Measurements from ENCODE around the gene TMEM63C.

The TMEM63C gene

GRCh38 chr14:77221241-77221871, 39.8 kb downstream of the TMEM63C start:
- Histone ChIP-seq H3K4me1 (ENCODE audit: control insufficient read depth, insufficient read depth, low read length) (no peaks in the 10 kb centered on the region), H3K9ac (ENCODE audit: low read length) (no peak overlapping the region), H3K4me3 (ENCODE audit: low read length) (no peak overlapping the region), H3K36me3 (ENCODE audit: control insufficient read depth, insufficient read depth, low read length) (no peaks in the 10 kb centered on the region), H3K27ac (ENCODE audit: low read depth, low read length) (no peak overlapping the region), H3K27me3 (ENCODE audit: control insufficient read depth, insufficient read depth, low read length) (no peaks in the 10 kb centered on the region)

DNA sequence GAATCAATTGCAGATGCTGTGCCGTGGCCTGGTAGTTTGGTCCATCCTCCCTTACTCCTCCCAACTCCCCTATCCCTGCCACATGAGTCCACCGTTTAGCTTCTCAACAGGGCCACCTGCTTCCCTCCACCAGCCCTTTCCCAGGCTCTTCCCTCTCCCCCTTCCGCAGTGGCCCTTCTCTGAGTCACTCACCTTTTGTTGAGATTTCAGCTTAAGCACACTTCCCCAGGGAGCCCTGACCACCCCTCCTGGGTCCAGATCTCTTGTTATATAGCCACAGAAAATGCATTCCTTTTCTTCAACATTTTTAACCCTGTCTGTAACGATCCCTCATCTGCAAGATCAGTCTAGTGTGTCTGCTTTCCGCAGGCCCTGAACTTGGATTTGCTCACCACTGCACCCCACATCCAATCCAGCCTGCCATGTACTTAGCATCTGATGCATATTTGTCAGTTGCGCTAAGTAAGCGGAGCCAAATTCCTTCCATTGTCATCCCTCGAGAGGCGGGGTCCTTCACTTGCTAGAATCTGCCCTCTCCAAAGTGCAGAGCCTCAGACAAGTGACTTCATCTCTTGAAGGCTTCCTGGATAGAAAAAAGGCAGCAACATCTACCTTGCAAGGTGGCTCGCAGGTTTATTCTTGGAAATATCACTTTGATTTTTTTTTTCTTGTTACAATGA, 41.1 kb downstream of the TMEM63C start:
- no peaks in the 10 kb centered on the region for H3K36me3 ChIP-seq (ENCODE audit: control insufficient read depth, insufficient read depth, low read length)
- H3K27ac ChIP-seq (ENCODE audit: low read depth, low read length): no peak overlapping the region
- H3K9ac ChIP-seq (ENCODE audit: low read length): no peak overlapping the region
- no peaks in the 10 kb centered on the region for H3K27me3 ChIP-seq (ENCODE audit: control insufficient read depth, insufficient read depth, low read length)
- H3K4me3 ChIP-seq (ENCODE audit: low read length): no peak overlapping the region
- H3K4me1 ChIP-seq (ENCODE audit: control insufficient read depth, insufficient read depth, low read length): no peaks in the 10 kb centered on the region

DNA sequence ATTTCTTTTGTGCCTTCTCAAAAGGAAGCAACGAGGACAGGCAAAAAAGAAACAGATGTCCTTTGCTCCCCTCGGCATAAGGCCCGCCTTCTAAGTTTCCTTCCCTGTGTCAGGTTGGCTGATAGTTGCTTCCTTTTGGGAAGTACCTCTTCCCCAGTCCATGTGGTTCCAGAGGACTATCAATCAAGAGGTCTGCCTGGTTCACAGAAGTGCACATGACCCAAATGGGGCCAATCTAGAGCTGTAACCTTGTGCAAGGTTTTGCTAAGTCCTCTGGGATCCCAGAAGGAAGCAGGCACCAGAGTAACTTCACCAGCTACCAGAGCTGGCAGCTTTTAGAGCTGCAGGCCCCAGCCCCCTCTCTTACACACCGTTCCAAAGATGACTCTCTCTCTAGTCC, 42.6 kb downstream of the TMEM63C start:
- no peak overlapping the region for H3K9ac ChIP-seq (ENCODE audit: low read length)
- H3K27me3 ChIP-seq (ENCODE audit: control insufficient read depth, insufficient read depth, low read length): no peaks in the 10 kb centered on the region

GRCh38 chr14:77225254-77225653, 43.7 kb downstream of the TMEM63C start:
- no peak overlapping the region for H3K9ac ChIP-seq (ENCODE audit: low read length)
- H3K4me1 ChIP-seq (ENCODE audit: control insufficient read depth, insufficient read depth, low read length): no peaks in the 10 kb centered on the region
- H3K36me3 ChIP-seq (ENCODE audit: control insufficient read depth, insufficient read depth, low read length): no peaks in the 10 kb centered on the region
- no peak overlapping the region for H3K27ac ChIP-seq (ENCODE audit: low read depth, low read length)
- no peaks in the 10 kb centered on the region for H3K27me3 ChIP-seq (ENCODE audit: control insufficient read depth, insufficient read depth, low read length)
- no peak overlapping the region for H3K4me3 ChIP-seq (ENCODE audit: low read length)

More for the DNA sequence above, 42.6 kb downstream of the TMEM63C start:
- Histone ChIP-seq H3K4me3 (ENCODE audit: low read length) (no peak overlapping the region), H3K27ac (ENCODE audit: low read depth, low read length) (no peak overlapping the region), H3K4me1 (ENCODE audit: control insufficient read depth, insufficient read depth, low read length) (no peaks in the 10 kb centered on the region), H3K36me3 (ENCODE audit: control insufficient read depth, insufficient read depth, low read length) (no peaks in the 10 kb centered on the region)

GRCh38 chr14:77225892-77226557, 44.4 kb downstream of the TMEM63C start:
- Histone ChIP-seq H3K4me3 (ENCODE audit: low read length) (no peak overlapping the region), H3K27me3 (ENCODE audit: control insufficient read depth, insufficient read depth, low read length) (no peaks in the 10 kb centered on the region), H3K4me1 (ENCODE audit: control insufficient read depth, insufficient read depth, low read length) (no peaks in the 10 kb centered on the region), H3K36me3 (ENCODE audit: control insufficient read depth, insufficient read depth, low read length) (no peaks in the 10 kb centered on the region), H3K27ac (ENCODE audit: low read depth, low read length) (no peak overlapping the region), H3K9ac (ENCODE audit: low read length) (no peak overlapping the region)

- Histone ChIP-seq H3K4me3 (ENCODE audit: low read length) (no peak overlapping the region), H3K27ac (ENCODE audit: low read depth, low read length) (no peak overlapping the region), H3K9ac (ENCODE audit: low read length) (no peak overlapping the region), H3K27me3 (ENCODE audit: control insufficient read depth, insufficient read depth, low read length) (no peaks in the 10 kb centered on the region), H3K36me3 (ENCODE audit: control insufficient read depth, insufficient read depth, low read length) (no peaks in the 10 kb centered on the region), H3K4me1 (ENCODE audit: control insufficient read depth, insufficient read depth, low read length) (no peaks in the 10 kb centered on the region)
Observed at GRCh38 chr14:77228056-77228455, 46.5 kb downstream of the TMEM63C start.

- no peaks in the 10 kb centered on the region for H3K36me3 ChIP-seq (ENCODE audit: control insufficient read depth, insufficient read depth, low read length)
- H3K4me3 ChIP-seq (ENCODE audit: low read length): no peak overlapping the region
- no peaks in the 10 kb centered on the region for H3K4me1 ChIP-seq (ENCODE audit: control insufficient read depth, insufficient read depth, low read length)
- no peaks in the 10 kb centered on the region for H3K27me3 ChIP-seq (ENCODE audit: control insufficient read depth, insufficient read depth, low read length)
- no peak overlapping the region for H3K9ac ChIP-seq (ENCODE audit: low read length)
- no peak overlapping the region for H3K27ac ChIP-seq (ENCODE audit: low read depth, low read length)
Observed at GRCh38 chr14:77230914-77231313, 49.3 kb downstream of the TMEM63C start.

DNA sequence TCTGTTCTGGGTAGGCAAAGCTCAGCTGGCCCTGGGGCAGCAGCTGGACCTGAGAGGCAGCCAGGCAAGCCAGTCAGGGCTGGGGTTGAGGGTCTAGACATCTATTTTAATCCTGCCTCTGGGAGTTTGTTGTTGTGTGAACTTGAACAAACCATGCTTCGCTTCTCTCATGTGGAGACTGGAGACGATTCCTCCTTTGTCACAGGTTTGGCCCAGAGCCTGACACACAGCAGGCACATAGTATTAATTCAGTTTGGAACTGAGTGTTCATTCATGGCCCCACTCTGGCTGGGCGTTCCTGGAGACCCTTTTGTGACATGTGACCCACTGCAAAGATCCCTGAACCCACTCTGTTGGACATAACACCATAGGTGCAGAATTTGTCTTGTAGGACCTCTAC, 50.1 kb downstream of the TMEM63C start:
- Histone ChIP-seq H3K9ac (ENCODE audit: low read length) (no peak overlapping the region), H3K4me1 (ENCODE audit: control insufficient read depth, insufficient read depth, low read length) (no peaks in the 10 kb centered on the region), H3K4me3 (ENCODE audit: low read length) (no peak overlapping the region)

GRCh38 chr14:77236814-77237213, 55.2 kb downstream of the TMEM63C start:
- Histone ChIP-seq H3K4me3 (ENCODE audit: low read length) (no peak overlapping the region), H3K27ac (ENCODE audit: low read depth, low read length) (no peak overlapping the region), H3K27me3 (ENCODE audit: control insufficient read depth, insufficient read depth, low read length) (no peaks in the 10 kb centered on the region), H3K4me1 (ENCODE audit: control insufficient read depth, insufficient read depth, low read length) (no peaks in the 10 kb centered on the region), H3K9ac (ENCODE audit: low read length) (no peak overlapping the region), H3K36me3 (ENCODE audit: control insufficient read depth, insufficient read depth, low read length) (no peaks in the 10 kb centered on the region)

More for the DNA sequence above, 50.1 kb downstream of the TMEM63C start:
- no peaks in the 10 kb centered on the region for H3K27me3 ChIP-seq (ENCODE audit: control insufficient read depth, insufficient read depth, low read length)
- no peak overlapping the region for H3K27ac ChIP-seq (ENCODE audit: low read depth, low read length)
- H3K36me3 ChIP-seq (ENCODE audit: control insufficient read depth, insufficient read depth, low read length): no peaks in the 10 kb centered on the region

DNA sequence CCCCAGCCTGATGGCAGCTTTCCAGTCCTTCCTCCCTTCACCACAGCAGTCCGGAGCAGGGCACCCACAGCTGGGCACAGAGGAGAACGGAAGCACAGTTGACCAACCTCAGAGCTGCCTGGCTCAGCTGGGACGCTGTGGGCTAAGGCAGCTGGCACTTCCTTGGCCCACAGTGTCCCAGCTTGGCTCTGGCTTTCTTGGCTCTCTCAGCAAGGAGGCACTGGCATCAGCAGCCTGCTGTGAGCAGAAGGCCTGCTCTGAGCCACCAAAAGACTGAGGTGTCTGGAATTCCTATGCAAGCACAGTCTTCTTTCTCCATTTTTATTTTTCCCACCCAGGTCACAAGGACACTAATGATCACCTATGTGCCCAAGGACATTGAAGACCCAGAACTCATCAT, 56.8 kb downstream of the TMEM63C start:
- no peak overlapping the region for H3K27ac ChIP-seq (ENCODE audit: low read depth, low read length)
- no peak overlapping the region for H3K4me3 ChIP-seq (ENCODE audit: low read length)
- H3K9ac ChIP-seq (ENCODE audit: low read length): no peak overlapping the region
- H3K27me3 ChIP-seq (ENCODE audit: control insufficient read depth, insufficient read depth, low read length): no peaks in the 10 kb centered on the region
- no peaks in the 10 kb centered on the region for H3K4me1 ChIP-seq (ENCODE audit: control insufficient read depth, insufficient read depth, low read length)
- H3K36me3 ChIP-seq (ENCODE audit: control insufficient read depth, insufficient read depth, low read length): no peaks in the 10 kb centered on the region

DNA sequence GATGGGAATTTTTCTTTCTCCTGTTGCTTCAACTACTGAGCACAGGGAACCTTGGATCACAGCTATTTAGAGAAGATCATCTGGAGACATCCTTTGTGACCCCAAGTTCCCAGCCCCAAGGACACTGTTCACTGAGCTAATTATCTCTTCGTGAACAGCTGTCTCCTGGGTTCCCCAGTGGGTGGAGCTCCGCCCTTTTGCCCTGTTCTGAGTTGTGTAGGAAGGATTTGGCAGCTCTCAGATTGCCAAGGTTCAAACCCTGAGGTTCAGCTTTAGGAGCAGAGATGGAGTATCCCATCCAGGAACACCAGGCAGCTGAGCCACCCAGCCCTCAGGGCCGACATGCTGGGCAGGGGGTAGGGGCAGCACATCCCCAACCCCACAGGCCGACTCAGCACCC, 57.4 kb downstream of the TMEM63C start:
- H3K27me3 ChIP-seq (ENCODE audit: control insufficient read depth, insufficient read depth, low read length): no peaks in the 10 kb centered on the region
- no peaks in the 10 kb centered on the region for H3K4me1 ChIP-seq (ENCODE audit: control insufficient read depth, insufficient read depth, low read length)
- no peaks in the 10 kb centered on the region for H3K36me3 ChIP-seq (ENCODE audit: control insufficient read depth, insufficient read depth, low read length)
- no peak overlapping the region for H3K4me3 ChIP-seq (ENCODE audit: low read length)
- H3K27ac ChIP-seq (ENCODE audit: low read depth, low read length): no peak overlapping the region
- H3K9ac ChIP-seq (ENCODE audit: low read length): no peak overlapping the region

DNA sequence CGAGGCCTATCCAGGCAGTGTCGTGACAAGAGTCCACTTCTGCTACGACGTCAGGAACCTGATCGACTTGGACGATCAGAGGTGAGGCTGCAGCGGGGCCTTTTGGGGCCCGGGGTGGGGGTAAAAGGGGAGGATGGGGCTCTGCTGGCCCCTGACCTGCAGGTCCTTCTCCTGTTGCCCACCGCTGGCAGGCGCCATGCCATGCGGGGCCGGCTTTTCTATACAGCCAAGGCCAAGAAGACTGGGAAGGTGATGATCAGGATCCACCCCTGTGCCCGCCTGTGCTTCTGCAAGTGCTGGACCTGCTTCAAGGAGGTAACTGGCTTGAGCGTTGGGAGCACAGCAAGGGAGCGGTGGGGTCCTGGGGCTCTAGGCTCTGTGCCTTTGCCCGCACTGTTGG, 57.8 kb downstream of the TMEM63C start:
- Histone ChIP-seq H3K27me3 (ENCODE audit: control insufficient read depth, insufficient read depth, low read length) (no peaks in the 10 kb centered on the region), H3K36me3 (ENCODE audit: control insufficient read depth, insufficient read depth, low read length) (no peaks in the 10 kb centered on the region), H3K4me3 (ENCODE audit: low read length) (no peak overlapping the region), H3K4me1 (ENCODE audit: control insufficient read depth, insufficient read depth, low read length) (no peaks in the 10 kb centered on the region), H3K27ac (ENCODE audit: low read depth, low read length) (no peak overlapping the region), H3K9ac (ENCODE audit: low read length) (no peak overlapping the region)
